ENCODE results near the gene UNC13B.

DNA sequence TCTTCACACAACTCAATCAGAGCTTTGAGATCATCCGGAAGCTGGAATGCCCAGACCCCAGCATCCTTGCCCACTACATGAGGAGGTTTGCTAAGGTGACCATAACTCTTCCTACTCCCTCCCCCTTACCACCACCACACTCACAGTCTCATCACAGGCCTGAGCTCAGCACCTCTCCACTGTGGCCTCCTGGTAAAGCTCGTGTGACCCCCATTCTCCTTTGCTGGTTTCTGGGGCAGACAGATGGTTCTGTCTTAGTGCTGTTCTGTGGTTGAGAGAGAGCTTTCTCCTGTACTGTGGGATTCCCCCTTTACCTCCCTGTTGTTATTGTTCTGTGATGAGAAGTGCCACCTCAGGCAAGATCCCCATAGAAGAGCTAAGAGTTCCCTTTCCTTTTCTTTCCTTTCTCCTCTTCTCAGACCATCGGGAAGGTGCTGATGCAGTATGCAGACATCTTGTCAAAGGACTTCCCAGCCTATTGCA lies 235.4 kb downstream of the UNC13B start:
- TF ChIP-seq, protein P1, sequence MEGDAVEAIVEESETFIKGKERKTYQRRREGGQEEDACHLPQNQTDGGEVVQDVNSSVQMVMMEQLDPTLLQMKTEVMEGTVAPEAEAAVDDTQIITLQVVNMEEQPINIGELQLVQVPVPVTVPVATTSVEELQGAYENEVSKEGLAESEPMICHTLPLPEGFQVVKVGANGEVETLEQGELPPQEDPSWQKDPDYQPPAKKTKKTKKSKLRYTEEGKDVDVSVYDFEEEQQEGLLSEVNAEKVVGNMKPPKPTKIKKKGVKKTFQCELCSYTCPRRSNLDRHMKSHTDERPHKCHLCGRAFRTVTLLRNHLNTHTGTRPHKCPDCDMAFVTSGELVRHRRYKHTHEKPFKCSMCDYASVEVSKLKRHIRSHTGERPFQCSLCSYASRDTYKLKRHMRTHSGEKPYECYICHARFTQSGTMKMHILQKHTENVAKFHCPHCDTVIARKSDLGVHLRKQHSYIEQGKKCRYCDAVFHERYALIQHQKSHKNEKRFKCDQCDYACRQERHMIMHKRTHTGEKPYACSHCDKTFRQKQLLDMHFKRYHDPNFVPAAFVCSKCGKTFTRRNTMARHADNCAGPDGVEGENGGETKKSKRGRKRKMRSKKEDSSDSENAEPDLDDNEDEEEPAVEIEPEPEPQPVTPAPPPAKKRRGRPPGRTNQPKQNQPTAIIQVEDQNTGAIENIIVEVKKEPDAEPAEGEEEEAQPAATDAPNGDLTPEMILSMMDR (IDR thresholded peaks at IDR 0.05; ENCODE audit: poor library complexity), result no peak
- no peak for TF ChIP-seq EZH2phosphoT487 (IDR thresholded peaks at IDR 0.05; ENCODE audit: low read depth, severe bottlenecking, unreplicated experiment)
